Retinal pigment epithelial cell (primary cell): ENCODE results near the gene GSTM3.
"Not testable (repeated sequence)": the region's sequence is repeated elsewhere in the genome, so short reads cannot be mapped to it uniquely, and the experiment has no call there.

Experiments
- DNase-seq: peaks from one replicate; pipeline ENCODE4 v3.0.0-alpha.2; 2010; ENCODE audit warnings: low read depth
- H3K4me3 ChIP-seq: 2 replicates; pipeline ENCODE4 v1.5.1; 2011; ENCODE audit warnings: mild to moderate bottlenecking, low read length, control low read depth, moderate library complexity
- TF ChIP-seq, protein P1 (sequence below): conservative IDR thresholded peaks from 2 replicates; pipeline ENCODE4 v1.5.1; 2011; ENCODE audit warnings: low read depth, low read length, control low read depth, inconsistent platforms

GSTM3 gene

GRCh38 chr1:109759513-109760334 lies 18.9 kb upstream of the GSTM3 start:
- no peak overlapping the region for H3K4me3 ChIP-seq
- no peak for DNase-seq
- TF ChIP-seq, protein P1, sequence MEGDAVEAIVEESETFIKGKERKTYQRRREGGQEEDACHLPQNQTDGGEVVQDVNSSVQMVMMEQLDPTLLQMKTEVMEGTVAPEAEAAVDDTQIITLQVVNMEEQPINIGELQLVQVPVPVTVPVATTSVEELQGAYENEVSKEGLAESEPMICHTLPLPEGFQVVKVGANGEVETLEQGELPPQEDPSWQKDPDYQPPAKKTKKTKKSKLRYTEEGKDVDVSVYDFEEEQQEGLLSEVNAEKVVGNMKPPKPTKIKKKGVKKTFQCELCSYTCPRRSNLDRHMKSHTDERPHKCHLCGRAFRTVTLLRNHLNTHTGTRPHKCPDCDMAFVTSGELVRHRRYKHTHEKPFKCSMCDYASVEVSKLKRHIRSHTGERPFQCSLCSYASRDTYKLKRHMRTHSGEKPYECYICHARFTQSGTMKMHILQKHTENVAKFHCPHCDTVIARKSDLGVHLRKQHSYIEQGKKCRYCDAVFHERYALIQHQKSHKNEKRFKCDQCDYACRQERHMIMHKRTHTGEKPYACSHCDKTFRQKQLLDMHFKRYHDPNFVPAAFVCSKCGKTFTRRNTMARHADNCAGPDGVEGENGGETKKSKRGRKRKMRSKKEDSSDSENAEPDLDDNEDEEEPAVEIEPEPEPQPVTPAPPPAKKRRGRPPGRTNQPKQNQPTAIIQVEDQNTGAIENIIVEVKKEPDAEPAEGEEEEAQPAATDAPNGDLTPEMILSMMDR, result no peak

DNA sequence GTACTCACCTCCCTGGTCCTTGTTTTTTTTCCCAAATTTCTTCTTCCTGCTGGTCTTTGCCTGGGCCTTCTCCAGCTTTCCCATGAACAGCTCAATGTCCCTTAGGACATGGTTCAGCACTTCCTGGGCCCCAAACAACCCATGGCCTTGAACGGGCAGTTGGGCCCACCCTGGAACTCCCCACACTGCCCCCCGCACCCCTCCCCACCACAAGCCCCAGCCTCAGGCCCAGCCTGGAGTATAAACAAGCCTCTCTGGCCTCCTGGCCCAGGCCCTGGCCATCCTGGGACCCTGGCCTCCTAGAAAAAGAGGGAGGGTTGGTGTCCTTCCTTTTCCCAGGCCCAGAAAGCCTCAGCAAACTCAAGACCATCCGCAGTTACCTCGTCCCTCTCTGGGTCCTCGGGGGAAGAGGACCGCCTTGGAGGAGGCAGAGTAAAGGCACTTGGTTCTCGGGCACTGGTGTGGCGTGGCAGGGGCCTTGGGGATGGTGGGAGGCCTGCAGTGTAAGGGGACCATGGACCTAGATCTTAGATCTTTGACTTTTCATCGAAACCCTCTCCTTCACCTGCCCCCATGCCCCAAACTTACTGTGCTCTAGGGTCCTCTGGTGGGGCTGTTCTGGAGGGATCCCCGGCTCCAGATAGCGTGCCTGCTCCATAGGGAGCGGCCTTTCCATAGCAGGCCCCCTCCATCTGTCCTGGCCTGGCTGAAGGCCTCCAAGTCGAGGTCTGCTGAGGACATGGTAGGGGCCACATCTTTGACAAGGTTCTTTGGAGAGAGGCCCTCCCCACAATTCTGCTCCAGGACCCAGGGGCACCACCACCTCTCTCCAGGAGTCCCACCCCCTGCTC lies 17.3 kb upstream of the GSTM3 start:
- TF ChIP-seq, protein P1, result no peak
- DNase-seq, result no peak
- H3K4me3 ChIP-seq, result no peak overlapping the region

DNA sequence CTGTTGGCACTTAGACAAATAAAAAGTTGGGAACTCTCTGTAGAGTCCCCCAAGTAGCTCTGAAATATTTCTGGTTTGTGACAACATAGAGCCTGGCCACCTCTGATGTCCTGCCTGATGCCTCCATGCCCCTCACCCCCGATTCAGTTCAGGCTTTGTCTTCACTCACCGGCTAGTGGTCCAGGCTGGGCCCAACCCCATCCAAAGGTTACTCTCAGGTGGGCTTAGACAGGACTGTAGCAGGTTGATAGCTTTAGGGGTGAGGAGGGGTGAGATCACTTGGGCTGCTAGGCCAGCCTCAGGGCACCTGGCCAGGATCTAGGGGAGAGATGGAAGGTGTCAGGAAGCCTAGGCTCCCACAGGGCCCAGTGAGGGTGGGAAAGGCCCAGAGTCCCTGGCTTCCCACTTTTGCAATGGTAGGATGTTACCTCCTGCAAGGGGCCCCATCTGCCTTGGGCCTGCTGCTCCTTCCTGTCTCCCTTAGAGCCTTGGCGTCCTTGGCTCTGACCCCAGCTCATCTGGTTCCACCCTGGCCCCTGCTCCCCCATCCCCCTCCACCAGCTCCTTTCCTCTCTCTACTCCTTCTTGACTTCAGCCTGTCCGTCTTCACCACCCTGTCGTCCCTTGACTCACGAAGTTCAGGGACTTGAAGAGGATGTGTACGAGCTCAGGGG lies 16.1 kb upstream of the GSTM3 start:
- DNase-seq, result no peak
- H3K4me3 ChIP-seq, result no peak overlapping the region
- TF ChIP-seq, protein P1, result no peak

DNA sequence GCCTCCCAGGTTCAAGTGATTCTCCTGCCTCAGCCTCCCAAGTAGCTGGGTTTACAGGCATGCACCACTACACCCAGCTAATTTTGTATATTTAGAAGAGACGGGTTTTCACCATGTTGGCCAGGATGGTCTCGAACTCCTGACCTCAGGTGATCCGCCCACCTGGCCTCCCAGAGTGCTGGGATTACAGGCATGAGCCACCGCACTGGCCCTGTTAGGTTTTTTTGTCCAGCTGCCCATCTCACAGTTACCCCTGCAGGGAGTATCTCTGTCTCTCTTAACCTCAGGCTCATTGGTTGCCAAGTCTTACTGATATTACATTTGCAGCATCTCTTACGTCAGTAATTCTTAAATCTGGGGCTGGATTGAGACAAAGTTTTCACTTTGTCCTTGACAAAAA lies 15.5 kb upstream of the GSTM3 start:
- DNase-seq, H3K4me3 ChIP-seq: not testable (repeated sequence)

GRCh38 chr1:109754738-109755137 lies 13.9 kb upstream of the GSTM3 start:
- no peak for DNase-seq
- no peak overlapping the region for H3K4me3 ChIP-seq
- TF ChIP-seq, protein P1, result no peak

DNA sequence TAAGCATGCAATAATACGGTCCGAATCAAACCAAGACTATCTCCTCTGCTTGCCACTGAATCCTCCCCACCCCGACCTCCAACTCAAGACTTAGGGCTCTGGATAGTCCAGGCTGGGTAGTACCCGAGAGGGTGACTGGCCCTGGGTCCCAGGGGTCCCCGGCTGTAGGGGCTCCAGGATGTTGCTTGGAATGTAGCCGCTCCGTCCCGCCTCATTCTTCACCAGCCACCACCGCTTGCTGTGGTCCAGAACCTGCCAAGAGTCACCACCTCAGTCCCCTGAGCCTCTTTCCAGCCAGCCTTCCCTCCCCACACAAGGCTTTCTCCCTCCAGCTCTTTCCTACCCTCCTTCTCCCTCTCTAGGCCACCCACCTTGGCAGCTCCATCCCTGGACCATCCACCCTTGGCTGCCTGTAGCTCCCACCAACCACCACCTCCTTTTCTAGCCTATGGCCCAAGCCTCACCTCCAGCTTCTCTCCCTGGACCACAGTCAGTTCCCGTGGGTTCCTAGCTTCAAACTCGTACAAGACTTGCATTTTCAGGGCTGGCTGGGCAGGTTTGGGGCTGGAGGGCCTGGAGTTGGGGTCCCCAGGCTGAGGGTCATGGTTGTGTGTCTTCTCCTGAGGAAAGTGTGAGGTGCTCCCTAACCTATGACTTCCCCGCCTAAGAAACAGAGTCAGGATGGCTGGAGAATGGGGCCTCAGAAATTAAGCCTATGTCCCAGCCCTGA lies 10.9 kb upstream of the GSTM3 start:
- DNase-seq, result no peak
- H3K4me3 ChIP-seq, result no peak overlapping the region
- TF ChIP-seq, protein P1, result no peak

- TF ChIP-seq, protein P1, result no peak
- no peak overlapping the region for H3K4me3 ChIP-seq
- DNase-seq, result no peak
These were observed 10.1 kb upstream of the GSTM3 start for GRCh38 chr1:109750920-109751319.
